ENCODE measurements around the gene CNNM3.
"Not testable (repeated sequence)": the region's sequence is repeated elsewhere in the genome, so short reads cannot be mapped to it uniquely, and the experiment has no call there.

CNNM3 gene

GRCh38 chr2:96859099-96859649 lies 43.1 kb downstream of the CNNM3 start:
- H3K27ac ChIP-seq: no peak overlapping the region
- TF ChIP-seq ZFX (IDR thresholded peaks at IDR 0.05): no peak
- TF ChIP-seq, protein P1, sequence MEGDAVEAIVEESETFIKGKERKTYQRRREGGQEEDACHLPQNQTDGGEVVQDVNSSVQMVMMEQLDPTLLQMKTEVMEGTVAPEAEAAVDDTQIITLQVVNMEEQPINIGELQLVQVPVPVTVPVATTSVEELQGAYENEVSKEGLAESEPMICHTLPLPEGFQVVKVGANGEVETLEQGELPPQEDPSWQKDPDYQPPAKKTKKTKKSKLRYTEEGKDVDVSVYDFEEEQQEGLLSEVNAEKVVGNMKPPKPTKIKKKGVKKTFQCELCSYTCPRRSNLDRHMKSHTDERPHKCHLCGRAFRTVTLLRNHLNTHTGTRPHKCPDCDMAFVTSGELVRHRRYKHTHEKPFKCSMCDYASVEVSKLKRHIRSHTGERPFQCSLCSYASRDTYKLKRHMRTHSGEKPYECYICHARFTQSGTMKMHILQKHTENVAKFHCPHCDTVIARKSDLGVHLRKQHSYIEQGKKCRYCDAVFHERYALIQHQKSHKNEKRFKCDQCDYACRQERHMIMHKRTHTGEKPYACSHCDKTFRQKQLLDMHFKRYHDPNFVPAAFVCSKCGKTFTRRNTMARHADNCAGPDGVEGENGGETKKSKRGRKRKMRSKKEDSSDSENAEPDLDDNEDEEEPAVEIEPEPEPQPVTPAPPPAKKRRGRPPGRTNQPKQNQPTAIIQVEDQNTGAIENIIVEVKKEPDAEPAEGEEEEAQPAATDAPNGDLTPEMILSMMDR (conservative IDR thresholded peaks at IDR 0.05): no peak

- TF ChIP-seq ZFX (IDR thresholded peaks at IDR 0.05): no peak
- TF ChIP-seq, protein P1 (conservative IDR thresholded peaks at IDR 0.05): no peak
- no peak overlapping the region for H3K27ac ChIP-seq
Observed at GRCh38 chr2:96859681-96860064, 43.6 kb downstream of the CNNM3 start.

DNA sequence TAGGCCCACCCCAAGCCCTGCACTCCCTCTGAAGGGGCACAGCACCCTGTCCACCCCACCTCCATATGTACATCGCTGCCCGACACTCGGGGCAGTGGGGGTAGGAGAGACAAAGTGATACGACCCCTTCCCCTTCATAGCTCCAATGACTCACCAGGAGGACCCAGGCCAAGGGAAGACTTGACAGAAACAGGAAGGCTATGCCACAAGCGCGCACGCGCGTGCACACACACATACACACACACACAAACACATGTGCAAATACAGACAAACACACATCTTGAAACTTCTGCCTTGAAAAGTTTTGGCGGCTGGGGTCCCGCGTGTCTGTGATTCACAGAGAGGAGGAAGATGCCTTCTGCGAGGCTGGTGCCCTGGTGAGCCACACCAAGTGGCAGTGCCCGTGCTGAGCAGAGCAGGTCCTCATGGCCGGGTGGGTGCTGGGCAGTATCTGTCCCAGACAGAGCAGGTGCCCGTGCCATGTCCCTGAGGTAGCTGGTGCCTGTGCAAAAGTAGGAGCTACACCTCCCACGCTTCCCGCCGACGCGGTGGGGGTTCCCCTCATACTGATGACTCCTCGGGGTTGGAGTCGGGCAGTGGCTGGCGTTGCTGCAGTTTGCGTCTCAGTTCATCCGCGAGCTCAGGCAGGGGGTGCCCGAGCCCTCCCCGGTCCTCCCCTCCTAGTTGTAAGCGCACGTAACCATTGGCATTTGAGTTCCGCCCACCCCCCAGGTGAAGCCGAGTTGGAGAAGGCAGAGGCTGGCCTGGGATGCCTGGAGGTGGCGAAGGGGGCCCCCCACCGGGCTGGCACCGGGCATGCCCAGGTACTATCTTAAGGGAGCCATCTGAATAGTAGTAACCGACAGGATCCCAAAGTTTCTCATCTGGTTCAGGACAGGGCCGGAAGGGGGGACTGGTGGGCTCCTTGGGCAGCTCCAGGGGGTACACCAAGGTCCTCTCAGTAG lies 44.3 kb downstream of the CNNM3 start:
- no peak overlapping the region for H3K27ac ChIP-seq
- TF ChIP-seq ZFX (IDR thresholded peaks at IDR 0.05): no peak
- TF ChIP-seq, protein P1 (conservative IDR thresholded peaks at IDR 0.05): no peak

GRCh38 chr2:96861074-96861473 lies 45.0 kb downstream of the CNNM3 start:
- no peak overlapping the region for H3K27ac ChIP-seq
- no peak for TF ChIP-seq ZFX (IDR thresholded peaks at IDR 0.05)
- TF ChIP-seq, protein P1 (conservative IDR thresholded peaks at IDR 0.05): no peak

DNA sequence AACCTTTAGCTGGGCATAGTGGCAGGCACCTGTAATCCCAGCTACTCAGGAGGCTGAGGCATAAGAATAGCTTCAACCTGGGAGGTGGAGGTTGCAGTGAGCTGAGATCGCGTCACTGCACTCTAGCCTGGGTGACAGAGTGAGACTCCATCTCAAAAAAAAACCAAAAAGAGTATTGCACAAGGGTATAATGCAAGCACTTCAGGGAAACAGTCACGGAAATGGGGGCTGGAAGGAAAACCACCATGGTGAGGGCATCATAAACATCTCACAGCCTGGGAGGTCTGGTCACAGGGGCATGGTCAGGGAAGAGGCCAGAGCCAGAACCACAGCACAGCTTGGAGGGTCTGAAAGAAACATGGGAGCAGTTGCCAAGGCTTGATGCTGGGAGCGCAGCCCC lies 47.0 kb downstream of the CNNM3 start:
- H3K27ac ChIP-seq: not testable (repeated sequence)

- no peak overlapping the region for H3K27ac ChIP-seq
- TF ChIP-seq, protein P1 (conservative IDR thresholded peaks at IDR 0.05): no peak
- TF ChIP-seq ZFX (IDR thresholded peaks at IDR 0.05): no peak
Observed at GRCh38 chr2:96863575-96864342, 47.7 kb downstream of the CNNM3 start.

DNA sequence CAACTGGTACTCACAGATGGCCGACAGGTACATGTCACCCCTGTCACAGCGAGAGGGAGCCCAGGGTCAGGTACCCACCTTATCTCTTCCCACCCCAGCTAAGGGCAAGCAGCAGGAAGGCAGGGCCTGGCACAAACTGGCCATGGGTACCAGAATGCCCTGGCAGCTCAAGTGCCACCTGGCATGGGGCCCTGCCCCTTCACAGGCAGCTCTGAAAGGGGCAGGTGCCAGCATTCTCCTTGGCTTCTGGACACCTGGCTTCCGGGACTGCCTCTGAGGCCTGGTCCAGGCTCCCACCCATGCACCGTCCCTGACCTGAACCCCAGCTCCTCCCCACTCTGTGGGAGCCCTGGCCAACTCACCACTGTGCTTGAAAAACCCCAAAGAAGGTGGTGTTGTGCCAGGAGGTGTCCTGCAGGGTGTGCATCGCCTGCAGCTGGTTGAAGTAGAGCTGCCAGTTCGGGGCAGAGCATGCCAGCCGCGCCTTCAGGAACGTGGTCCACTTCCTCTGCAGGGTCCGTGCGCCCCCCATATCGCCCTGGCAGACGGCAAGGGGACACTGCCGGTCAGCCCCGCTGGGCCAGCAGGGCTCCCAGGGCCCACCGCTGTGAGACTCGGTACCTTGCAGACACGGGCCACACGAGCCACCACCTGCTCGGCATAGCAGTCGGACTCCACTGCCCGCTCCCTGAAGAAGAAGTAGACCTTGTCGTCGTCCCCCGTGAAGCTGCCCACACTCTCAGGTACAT lies 48.4 kb downstream of the CNNM3 start:
- no peak for TF ChIP-seq ZFX (IDR thresholded peaks at IDR 0.05)
- TF ChIP-seq, protein P1 (conservative IDR thresholded peaks at IDR 0.05): no peak

More for the DNA sequence above, 48.4 kb downstream of the CNNM3 start:
- H3K27ac ChIP-seq: no peak overlapping the region

Measured in C4-2B (cell line).